DOHH2 (cell line): ENCODE data around the gene ROR2.

Source experiments
- H3F3A ChIP-seq: fragments of 200-600 bp; sonication (generic), shearing (Covaris generic); 2 replicates; pipeline ENCODE4 v1.6.0; 2016; ENCODE audit warnings: antibody characterized with exemption, mild to moderate bottlenecking; ENCODE audit not compliant: control insufficient read depth, insufficient read depth
- H3K27ac ChIP-seq: fragments of 200-600 bp; sonication (generic); 2 replicates; pipeline ENCODE4 v1.5.1; 2014; ENCODE audit warnings: low read depth, mild to moderate bottlenecking, low read length, moderate library complexity
- H3K27me3 ChIP-seq: fragments of 200-600 bp; sonication (generic); 2 replicates; pipeline ENCODE4 v1.6.1; 2014; ENCODE audit warnings: mild to moderate bottlenecking, low read length, mixed read lengths; ENCODE audit not compliant: control insufficient read depth
- H3K36me3 ChIP-seq: fragments of 200-600 bp; sonication (generic); 2 replicates; pipeline ENCODE4 v1.6.1; 2014; ENCODE audit warnings: mild to moderate bottlenecking, low read length, moderate library complexity, mixed read lengths; ENCODE audit not compliant: control insufficient read depth
- H3K4me1 ChIP-seq: fragments of 200-600 bp; sonication (generic); 2 replicates; pipeline ENCODE4 v1.6.1; 2014; ENCODE audit warnings: mild to moderate bottlenecking, low read length, mixed read lengths; ENCODE audit not compliant: control insufficient read depth
- H3K4me2 ChIP-seq: fragments of 200-600 bp; sonication (generic); 2 replicates; pipeline ENCODE4 v1.6.0; 2014; ENCODE audit warnings: mild to moderate bottlenecking, low read length, moderate library complexity
- H3K4me3 ChIP-seq: fragments of 200-600 bp; sonication (generic); 2 replicates; pipeline ENCODE4 v1.5.1; 2014; ENCODE audit warnings: mild to moderate bottlenecking, low read length, mixed read lengths
- H3K79me2 ChIP-seq: fragments of 200-600 bp; sonication (generic); 2 replicates; pipeline ENCODE4 v1.6.1; 2014; ENCODE audit warnings: mild to moderate bottlenecking, low read length, mixed read lengths; ENCODE audit not compliant: control insufficient read depth
- H3K9me2 ChIP-seq: fragments of 200-600 bp; sonication (generic); replicated peaks from 2 replicates; pipeline ENCODE4 v1.6.1; 2014; ENCODE audit warnings: mild to moderate bottlenecking, low read length, mixed read lengths; ENCODE audit not compliant: control insufficient read depth
- H3K9me3 ChIP-seq: fragments of 200-600 bp; sonication (generic); 2 replicates; pipeline ENCODE4 v1.6.1; 2014; ENCODE audit warnings: antibody characterized with exemption, low read length, mixed read lengths; ENCODE audit not compliant: control insufficient read depth, insufficient read depth
- H4K20me1 ChIP-seq: fragments of 200-600 bp; sonication (generic); 2 replicates; pipeline ENCODE4 v1.6.0; 2014; ENCODE audit warnings: low read depth, mild to moderate bottlenecking, antibody characterized with exemption, low read length, moderate library complexity; ENCODE audit not compliant: control insufficient read depth, insufficient read depth
- CTCF ChIP-seq: fragments of 200-600 bp; sonication (generic); IDR thresholded peaks from one replicate; pipeline ENCODE4 v1.5.1; 2014; ENCODE audit warnings: antibody characterized with exemption, mild to moderate bottlenecking, low read depth, low read length; ENCODE audit not compliant: poor library complexity, severe bottlenecking
- EZH2phosphoT487 ChIP-seq: fragments of 200-600 bp; sonication (generic); IDR thresholded peaks from 2 replicates; pipeline ENCODE4 v1.6.1; 2017; ENCODE audit warnings: borderline replicate concordance, mild to moderate bottlenecking, antibody characterized with exemption, low read length, moderate library complexity, mixed read lengths

Gene ROR2

GRCh38 chr9:91676046-91676445 is 274.0 kb downstream of the ROR2 start:
- no peak for TF ChIP-seq EZH2phosphoT487
- TF ChIP-seq CTCF: peak; percentile 45
- no peaks in the 10 kb centered on the region for H3K27me3 ChIP-seq
- no peaks in the 10 kb centered on the region for H3K36me3 ChIP-seq
- H4K20me1 ChIP-seq: no peaks in the 10 kb centered on the region
- no peak overlapping the region for H3K4me2 ChIP-seq
- H3K79me2 ChIP-seq: no peaks in the 10 kb centered on the region
- no peaks in the 10 kb centered on the region for H3K9me3 ChIP-seq
- H3K9me2 ChIP-seq: no peaks in the 10 kb centered on the region
- H3F3A ChIP-seq: no peaks in the 10 kb centered on the region
- no peak overlapping the region for H3K27ac ChIP-seq
- H3K4me1 ChIP-seq: no peaks in the 10 kb centered on the region
- no peak overlapping the region for H3K4me3 ChIP-seq

GRCh38 chr9:91664663-91665062 is 285.4 kb downstream of the ROR2 start:
- no peaks in the 10 kb centered on the region for H3K79me2 ChIP-seq
- H3K4me1 ChIP-seq: no peaks in the 10 kb centered on the region
- no peak for TF ChIP-seq EZH2phosphoT487
- no peak for TF ChIP-seq CTCF
- no peak overlapping the region for H3K4me3 ChIP-seq
- H4K20me1 ChIP-seq: no peaks in the 10 kb centered on the region
- no peaks in the 10 kb centered on the region for H3F3A ChIP-seq
- H3K27me3 ChIP-seq: no peaks in the 10 kb centered on the region
- no peak overlapping the region for H3K4me2 ChIP-seq
- H3K27ac ChIP-seq: no peak overlapping the region
- no peaks in the 10 kb centered on the region for H3K9me2 ChIP-seq
- H3K36me3 ChIP-seq: no peaks in the 10 kb centered on the region
- H3K9me3 ChIP-seq: no peaks in the 10 kb centered on the region

- no peaks in the 10 kb centered on the region for H3K36me3 ChIP-seq
- no peaks in the 10 kb centered on the region for H3K9me3 ChIP-seq
- H3K4me1 ChIP-seq: no peaks in the 10 kb centered on the region
- H3K4me2 ChIP-seq: no peak overlapping the region
- H3F3A ChIP-seq: no peaks in the 10 kb centered on the region
- no peaks in the 10 kb centered on the region for H3K9me2 ChIP-seq
- no peak overlapping the region for H3K27ac ChIP-seq
- no peaks in the 10 kb centered on the region for H3K79me2 ChIP-seq
- no peak for TF ChIP-seq CTCF
- no peak for TF ChIP-seq EZH2phosphoT487
- no peaks in the 10 kb centered on the region for H3K27me3 ChIP-seq
- H3K4me3 ChIP-seq: no peak overlapping the region
- H4K20me1 ChIP-seq: no peaks in the 10 kb centered on the region
Observed at GRCh38 chr9:91663858-91664257, 286.2 kb downstream of the ROR2 start.

GRCh38 chr9:91661451-91661850 is 288.6 kb downstream of the ROR2 start:
- Histone ChIP-seq H4K20me1 (no peaks in the 10 kb centered on the region), H3K9me3 (no peaks in the 10 kb centered on the region), H3K27ac (no peak overlapping the region), H3K27me3 (no peaks in the 10 kb centered on the region), H3K79me2 (no peaks in the 10 kb centered on the region), H3K4me1 (no peaks in the 10 kb centered on the region), H3K4me3 (no peak overlapping the region), H3K9me2 (no peaks in the 10 kb centered on the region), H3K4me2 (no peak overlapping the region), H3K36me3 (no peaks in the 10 kb centered on the region), H3F3A (no peaks in the 10 kb centered on the region)
- TF ChIP-seq EZH2phosphoT487 (no peak), CTCF (no peak)
